Liver (tissue), 9 donors: Measurements from ENCODE around the gene ABHD6. TPM values are rescaled to one million over a fixed set of nuclear protein-coding genes. Genes with fewer than 3 reads are reported as not detected.

Experiments
- DNase-seq: peaks from one replicate; pipeline ENCODE4 v3.0.0-alpha.2; 2017; ENCODE audit warnings: low spot score
- H3K27ac ChIP-seq, 2 donors: one replicate each; pipeline ENCODE4 v1.7.0; 2013; ENCODE audit warnings: inconsistent platforms in 2 of 2, low read length in 2 of 2, control low read depth in 1 of 2, low read depth in 1 of 2, mild to moderate bottlenecking in 1 of 2
- H3K27me3 ChIP-seq, 4 donors: one replicate each; pipeline versions ENCODE4 v1.6.1 to v1.7.0; 2013; ENCODE audit warnings: low read length in 3 of 4, inconsistent platforms in 1 of 4, mild to moderate bottlenecking in 1 of 4, moderate library complexity in 1 of 4; ENCODE audit not compliant: control insufficient read depth in 4 of 4, insufficient read depth in 4 of 4
- H3K36me3 ChIP-seq, 4 donors: one replicate each; pipeline versions ENCODE4 v1.6.1 to v1.7.0; 2013; ENCODE audit warnings: low read length in 3 of 4, mild to moderate bottlenecking in 3 of 4, low read depth in 1 of 4, moderate library complexity in 1 of 4; ENCODE audit not compliant: control insufficient read depth in 4 of 4, insufficient read depth in 3 of 4
- H3K4me1 ChIP-seq, 4 donors: one replicate each; pipeline versions ENCODE4 v1.6.1 to v1.7.0; 2013; ENCODE audit warnings: low read length in 3 of 4, mild to moderate bottlenecking in 3 of 4, moderate library complexity in 1 of 4; ENCODE audit not compliant: control insufficient read depth in 4 of 4, insufficient read depth in 4 of 4
- H3K4me3 ChIP-seq, 3 donors: one replicate each; pipeline versions ENCODE4 v1.6.1 to v1.7.0; 2013; ENCODE audit warnings: low read length in 3 of 3, control low read depth in 1 of 3, low read depth in 1 of 3, mild to moderate bottlenecking in 1 of 3
- H3K9ac ChIP-seq, 2 donors: one replicate each; pipeline ENCODE4 v1.7.0; 2013; ENCODE audit warnings: low read length in 2 of 2, mild to moderate bottlenecking in 2 of 2, moderate library complexity in 2 of 2, control low read depth in 1 of 2, low read depth in 1 of 2
- H3K9me3 ChIP-seq, 4 donors: one replicate each; pipeline versions ENCODE4 v1.6.1 to v1.7.0; 2013; ENCODE audit warnings: low read length in 3 of 4; ENCODE audit not compliant: control insufficient read depth in 4 of 4
- EGR1 ChIP-seq, 2 donors: IDR thresholded peaks; 2 replicates each; pipeline ENCODE4 v1.6.1; 2016 to 2018; ENCODE audit warnings: antibody characterized with exemption in 2 of 2, low read depth in 2 of 2
- FOXA2 ChIP-seq: IDR thresholded peaks from 2 replicates; pipeline ENCODE4 v1.6.1; 2016; ENCODE audit warnings: antibody characterized with exemption
- GABPA ChIP-seq, 2 donors: IDR thresholded peaks in 1 of 2; conservative IDR thresholded peaks in 1 of 2; 2 replicates each; pipeline ENCODE4 v1.6.1; 2016; ENCODE audit warnings: antibody characterized with exemption in 2 of 2, mild to moderate bottlenecking in 1 of 2, moderate library complexity in 1 of 2
- HNF4A ChIP-seq, 2 donors: conservative IDR thresholded peaks; 2 replicates each; pipeline ENCODE4 v1.6.1; 2016; ENCODE audit warnings: antibody characterized with exemption in 2 of 2, mild to moderate bottlenecking in 2 of 2
- HNF4G ChIP-seq: IDR thresholded peaks from 2 replicates; pipeline ENCODE4 v1.6.1; 2016; ENCODE audit warnings: antibody characterized with exemption
- JUND ChIP-seq, 2 donors: IDR thresholded peaks; 2 replicates each; pipeline ENCODE4 v1.6.1; 2016; ENCODE audit warnings: antibody characterized with exemption in 2 of 2
- NR2F2 ChIP-seq: IDR thresholded peaks from 2 replicates; pipeline ENCODE4 v1.6.1; 2016; ENCODE audit warnings: antibody characterized with exemption
- RAD21 ChIP-seq, 2 donors: IDR thresholded peaks; 2 replicates each; pipeline ENCODE4 v1.6.1; 2016; ENCODE audit warnings: antibody characterized with exemption in 2 of 2, mild to moderate bottlenecking in 2 of 2
- RXRA ChIP-seq, 2 donors: IDR thresholded peaks; 2 replicates each; pipeline ENCODE4 v1.6.1; 2017 to 2018; ENCODE audit warnings: antibody characterized with exemption in 2 of 2, mild to moderate bottlenecking in 1 of 2
- SP1 ChIP-seq: IDR thresholded peaks from 2 replicates; pipeline ENCODE4 v1.6.1; 2018; ENCODE audit warnings: antibody characterized with exemption, mild to moderate bottlenecking
- TAF1 ChIP-seq: conservative IDR thresholded peaks from 2 replicates; pipeline ENCODE4 v1.6.1; 2016; ENCODE audit warnings: antibody characterized with exemption, mild to moderate bottlenecking
- YY1 ChIP-seq: IDR thresholded peaks from 2 replicates; pipeline ENCODE4 v1.6.1; 2016; ENCODE audit warnings: antibody characterized with exemption, mild to moderate bottlenecking
- WGBS: extraction: QIAGEN DNeasy Blood & Tissue Kit; methylation state at CpG from one replicate; pipeline ENCODE4 v1.1.7; 2013; 5-methylcytosine and 5-hydroxymethylcytosine counted together
- polyA plus RNA-seq, 2 donors: library from polyadenylated mRNA; stranded (reverse) in 1 of 2; unstranded in 1 of 2; fragments of 200-250 nt in 1 of 2; fragments of >200 nt in 1 of 2; fragmentation: Nextera tagmentation in 1 of 2; extraction: Ambion mirVana in 1 of 2; gene quantifications; one replicate each; pipeline versions ENCODE4 v1.2.1 to v1.2.3, GENCODE V29; 2013 to 2015
- total RNA-seq, 2 donors: library from RNA; depleted of rRNA; stranded (reverse); fragments of >200 nt; gene quantifications; one replicate each; pipeline ENCODE4 v1.2.3, GENCODE V29; 2014
- TF ChIP-seq, protein P1 (sequence below): IDR thresholded peaks from 2 replicates; pipeline ENCODE4 v1.6.1; 2016; ENCODE audit warnings: antibody characterized with exemption
- TF ChIP-seq, protein P2 (sequence below): IDR thresholded peaks from 2 replicates; pipeline ENCODE4 v1.6.1; 2016; ENCODE audit warnings: antibody characterized with exemption
- TF ChIP-seq, protein P3 (sequence below): IDR thresholded peaks from 2 replicates; pipeline ENCODE4 v1.6.1; 2016; ENCODE audit warnings: antibody characterized with exemption, mild to moderate bottlenecking
- TF ChIP-seq, protein P4 (sequence below): fragments of 150-350 bp; IDR thresholded peaks from 2 replicates; pipeline ENCODE4 v1.5.1; 2017; ENCODE audit warnings: improper control_type of control experiment, low read depth, low read length; ENCODE audit not compliant: missing input control
- TF ChIP-seq, protein P5 (sequence below): IDR thresholded peaks from 2 replicates; pipeline ENCODE4 v1.6.1; 2016; ENCODE audit warnings: antibody characterized with exemption
- donor health status: healthy.
- donor health status: healthy.
- donor health status: healthy.
- donor health status: healthy.
- donor health status: healthy.

The ABHD6 gene
- total and polyA plus RNA-seq, 4 donors: 19.8 to 60.9 (median 38.3) TPM

DNA sequence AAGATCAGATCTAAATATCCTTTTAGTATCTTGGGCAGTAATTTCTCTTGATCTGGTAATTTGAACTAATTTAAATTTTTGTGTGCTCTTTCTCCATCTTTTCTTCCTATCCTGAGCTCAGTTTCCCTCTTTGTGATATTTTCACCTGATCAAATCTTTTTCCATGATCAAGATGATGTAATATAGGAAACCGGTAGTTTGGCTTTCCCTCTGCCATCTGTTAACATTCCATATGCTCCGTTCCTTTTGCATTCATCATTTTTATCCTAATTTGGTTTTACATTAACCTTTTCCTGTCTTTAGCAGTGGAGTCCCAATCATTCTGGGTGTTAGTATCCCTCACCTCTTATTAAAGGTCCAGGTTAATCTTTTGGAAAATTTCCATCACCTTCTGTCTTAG, 5.9 kb upstream of the ABHD6 start:
- H3K4me3 ChIP-seq: no peak overlapping the region
- no peak for TF ChIP-seq NR2F2
- TF ChIP-seq RAD21 (IDR thresholded peaks at IDR 0.05): no peak
- no peak for TF ChIP-seq RXRA (IDR thresholded peaks at IDR 0.05)
- TF ChIP-seq, protein P1, sequence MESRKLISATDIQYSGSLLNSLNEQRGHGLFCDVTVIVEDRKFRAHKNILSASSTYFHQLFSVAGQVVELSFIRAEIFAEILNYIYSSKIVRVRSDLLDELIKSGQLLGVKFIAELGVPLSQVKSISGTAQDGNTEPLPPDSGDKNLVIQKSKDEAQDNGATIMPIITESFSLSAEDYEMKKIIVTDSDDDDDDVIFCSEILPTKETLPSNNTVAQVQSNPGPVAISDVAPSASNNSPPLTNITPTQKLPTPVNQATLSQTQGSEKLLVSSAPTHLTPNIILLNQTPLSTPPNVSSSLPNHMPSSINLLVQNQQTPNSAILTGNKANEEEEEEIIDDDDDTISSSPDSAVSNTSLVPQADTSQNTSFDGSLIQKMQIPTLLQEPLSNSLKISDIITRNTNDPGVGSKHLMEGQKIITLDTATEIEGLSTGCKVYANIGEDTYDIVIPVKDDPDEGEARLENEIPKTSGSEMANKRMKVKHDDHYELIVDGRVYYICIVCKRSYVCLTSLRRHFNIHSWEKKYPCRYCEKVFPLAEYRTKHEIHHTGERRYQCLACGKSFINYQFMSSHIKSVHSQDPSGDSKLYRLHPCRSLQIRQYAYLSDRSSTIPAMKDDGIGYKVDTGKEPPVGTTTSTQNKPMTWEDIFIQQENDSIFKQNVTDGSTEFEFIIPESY: no peak
- TF ChIP-seq, protein P2, sequence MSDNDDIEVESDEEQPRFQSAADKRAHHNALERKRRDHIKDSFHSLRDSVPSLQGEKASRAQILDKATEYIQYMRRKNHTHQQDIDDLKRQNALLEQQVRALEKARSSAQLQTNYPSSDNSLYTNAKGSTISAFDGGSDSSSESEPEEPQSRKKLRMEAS: no peak
- TF ChIP-seq GABPA (IDR thresholded peaks at IDR 0.05 in 1 of 2, conservative IDR thresholded peaks at IDR 0.05 in 1 of 2): no peak
- TF ChIP-seq FOXA2: no peak
- TF ChIP-seq, protein P3, sequence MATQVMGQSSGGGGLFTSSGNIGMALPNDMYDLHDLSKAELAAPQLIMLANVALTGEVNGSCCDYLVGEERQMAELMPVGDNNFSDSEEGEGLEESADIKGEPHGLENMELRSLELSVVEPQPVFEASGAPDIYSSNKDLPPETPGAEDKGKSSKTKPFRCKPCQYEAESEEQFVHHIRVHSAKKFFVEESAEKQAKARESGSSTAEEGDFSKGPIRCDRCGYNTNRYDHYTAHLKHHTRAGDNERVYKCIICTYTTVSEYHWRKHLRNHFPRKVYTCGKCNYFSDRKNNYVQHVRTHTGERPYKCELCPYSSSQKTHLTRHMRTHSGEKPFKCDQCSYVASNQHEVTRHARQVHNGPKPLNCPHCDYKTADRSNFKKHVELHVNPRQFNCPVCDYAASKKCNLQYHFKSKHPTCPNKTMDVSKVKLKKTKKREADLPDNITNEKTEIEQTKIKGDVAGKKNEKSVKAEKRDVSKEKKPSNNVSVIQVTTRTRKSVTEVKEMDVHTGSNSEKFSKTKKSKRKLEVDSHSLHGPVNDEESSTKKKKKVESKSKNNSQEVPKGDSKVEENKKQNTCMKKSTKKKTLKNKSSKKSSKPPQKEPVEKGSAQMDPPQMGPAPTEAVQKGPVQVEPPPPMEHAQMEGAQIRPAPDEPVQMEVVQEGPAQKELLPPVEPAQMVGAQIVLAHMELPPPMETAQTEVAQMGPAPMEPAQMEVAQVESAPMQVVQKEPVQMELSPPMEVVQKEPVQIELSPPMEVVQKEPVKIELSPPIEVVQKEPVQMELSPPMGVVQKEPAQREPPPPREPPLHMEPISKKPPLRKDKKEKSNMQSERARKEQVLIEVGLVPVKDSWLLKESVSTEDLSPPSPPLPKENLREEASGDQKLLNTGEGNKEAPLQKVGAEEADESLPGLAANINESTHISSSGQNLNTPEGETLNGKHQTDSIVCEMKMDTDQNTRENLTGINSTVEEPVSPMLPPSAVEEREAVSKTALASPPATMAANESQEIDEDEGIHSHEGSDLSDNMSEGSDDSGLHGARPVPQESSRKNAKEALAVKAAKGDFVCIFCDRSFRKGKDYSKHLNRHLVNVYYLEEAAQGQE: no peak
- TF ChIP-seq, protein P4, sequence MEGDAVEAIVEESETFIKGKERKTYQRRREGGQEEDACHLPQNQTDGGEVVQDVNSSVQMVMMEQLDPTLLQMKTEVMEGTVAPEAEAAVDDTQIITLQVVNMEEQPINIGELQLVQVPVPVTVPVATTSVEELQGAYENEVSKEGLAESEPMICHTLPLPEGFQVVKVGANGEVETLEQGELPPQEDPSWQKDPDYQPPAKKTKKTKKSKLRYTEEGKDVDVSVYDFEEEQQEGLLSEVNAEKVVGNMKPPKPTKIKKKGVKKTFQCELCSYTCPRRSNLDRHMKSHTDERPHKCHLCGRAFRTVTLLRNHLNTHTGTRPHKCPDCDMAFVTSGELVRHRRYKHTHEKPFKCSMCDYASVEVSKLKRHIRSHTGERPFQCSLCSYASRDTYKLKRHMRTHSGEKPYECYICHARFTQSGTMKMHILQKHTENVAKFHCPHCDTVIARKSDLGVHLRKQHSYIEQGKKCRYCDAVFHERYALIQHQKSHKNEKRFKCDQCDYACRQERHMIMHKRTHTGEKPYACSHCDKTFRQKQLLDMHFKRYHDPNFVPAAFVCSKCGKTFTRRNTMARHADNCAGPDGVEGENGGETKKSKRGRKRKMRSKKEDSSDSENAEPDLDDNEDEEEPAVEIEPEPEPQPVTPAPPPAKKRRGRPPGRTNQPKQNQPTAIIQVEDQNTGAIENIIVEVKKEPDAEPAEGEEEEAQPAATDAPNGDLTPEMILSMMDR: no peak
- TF ChIP-seq EGR1 (IDR thresholded peaks at IDR 0.05; ENCODE audit: low read depth in 2 of 2): no peak
- TF ChIP-seq HNF4G: no peak
- no peak for DNase-seq
- peak overlapping the region; percentile 65 to 80 for H3K27ac ChIP-seq
- no peaks in the 10 kb centered on the region for H3K9me3 ChIP-seq
- H3K27me3 ChIP-seq: no peaks in the 10 kb centered on the region
- H3K36me3 ChIP-seq: no peaks in the 10 kb centered on the region
- H3K9ac ChIP-seq: no peak overlapping the region
- H3K4me1 ChIP-seq: peaks cover 0 to 5% (median 2%) of the 10 kb centered on the region in 4 donors
- WGBS: 54% methylated on average over 2 of the region's 2 CpGs

DNA sequence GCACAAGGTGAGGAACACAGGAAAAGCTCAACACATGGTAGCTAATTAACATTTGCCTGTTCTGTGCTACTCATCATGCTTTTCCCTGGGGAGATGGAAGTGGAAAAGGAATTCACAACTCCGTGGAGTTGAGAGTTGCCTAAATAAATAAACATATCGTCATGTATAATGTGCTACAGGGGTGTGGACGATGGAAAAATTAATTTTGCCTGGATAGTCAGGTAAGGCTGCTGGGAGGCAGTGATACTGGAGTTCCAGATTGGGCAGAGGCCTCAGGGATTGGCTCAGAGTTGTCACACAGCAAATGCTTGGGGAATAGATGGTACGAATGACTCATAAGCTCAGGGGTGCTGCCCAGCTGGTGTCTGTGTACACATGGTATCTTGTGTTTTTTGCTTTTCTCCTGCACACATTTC, 3.1 kb upstream of the ABHD6 start:
- Histone ChIP-seq H3K27ac (no peak overlapping the region), H3K4me1 (peaks cover 0 to 26% (median 19%) of the 10 kb centered on the region in 4 donors)
- 60% methylated on average over 4 of the region's 4 CpGs for WGBS
- TF ChIP-seq HNF4A (conservative IDR thresholded peaks at IDR 0.05): no peak
- TF ChIP-seq, protein P4: no peak
- no peak for TF ChIP-seq TAF1
- TF ChIP-seq JUND (IDR thresholded peaks at IDR 0.05): no peak
- TF ChIP-seq, protein P3: no peak
- TF ChIP-seq, protein P2: no peak
- no peak for TF ChIP-seq SP1
- TF ChIP-seq YY1: no peak
- no peak for TF ChIP-seq RXRA (IDR thresholded peaks at IDR 0.05)
- TF ChIP-seq HNF4G: no peak
- no peak for TF ChIP-seq GABPA (IDR thresholded peaks at IDR 0.05 in 1 of 2, conservative IDR thresholded peaks at IDR 0.05 in 1 of 2)
- TF ChIP-seq, protein P5, sequence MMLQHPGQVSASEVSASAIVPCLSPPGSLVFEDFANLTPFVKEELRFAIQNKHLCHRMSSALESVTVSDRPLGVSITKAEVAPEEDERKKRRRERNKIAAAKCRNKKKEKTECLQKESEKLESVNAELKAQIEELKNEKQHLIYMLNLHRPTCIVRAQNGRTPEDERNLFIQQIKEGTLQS: no peak
- no peak for TF ChIP-seq FOXA2

More for the DNA sequence above, 3.1 kb upstream of the ABHD6 start:
- DNase-seq: no peak
- H3K9me3 ChIP-seq: no peaks in the 10 kb centered on the region
- no peaks in the 10 kb centered on the region for H3K36me3 ChIP-seq
- H3K9ac ChIP-seq: no peak overlapping the region
- no peak overlapping the region for H3K4me3 ChIP-seq
- H3K27me3 ChIP-seq: no peaks in the 10 kb centered on the region
